ENCODE measurements around the gene PIGM. TPM values are rescaled to one million over a fixed set of nuclear protein-coding genes. Genes with fewer than 3 reads are reported as not detected.

Gene PIGM
- total RNA-seq, 4 donors from 2014 or later = 3.7 to 5.4 (median 4.4) TPM

- Histone ChIP-seq H3K27ac (no peak overlapping the region), H3K4me1 (peaks cover 0 to 12% (median 0%) of the 10 kb centered on the region in 3 donors), H3K9me3 (no peaks in the 10 kb centered on the region), H3K4me3 (no peak overlapping the region), H3K27me3 (peaks cover 9% of the 10 kb centered on the region), H3K36me3 (no peaks in the 10 kb centered on the region)
- TF ChIP-seq, protein P1, sequence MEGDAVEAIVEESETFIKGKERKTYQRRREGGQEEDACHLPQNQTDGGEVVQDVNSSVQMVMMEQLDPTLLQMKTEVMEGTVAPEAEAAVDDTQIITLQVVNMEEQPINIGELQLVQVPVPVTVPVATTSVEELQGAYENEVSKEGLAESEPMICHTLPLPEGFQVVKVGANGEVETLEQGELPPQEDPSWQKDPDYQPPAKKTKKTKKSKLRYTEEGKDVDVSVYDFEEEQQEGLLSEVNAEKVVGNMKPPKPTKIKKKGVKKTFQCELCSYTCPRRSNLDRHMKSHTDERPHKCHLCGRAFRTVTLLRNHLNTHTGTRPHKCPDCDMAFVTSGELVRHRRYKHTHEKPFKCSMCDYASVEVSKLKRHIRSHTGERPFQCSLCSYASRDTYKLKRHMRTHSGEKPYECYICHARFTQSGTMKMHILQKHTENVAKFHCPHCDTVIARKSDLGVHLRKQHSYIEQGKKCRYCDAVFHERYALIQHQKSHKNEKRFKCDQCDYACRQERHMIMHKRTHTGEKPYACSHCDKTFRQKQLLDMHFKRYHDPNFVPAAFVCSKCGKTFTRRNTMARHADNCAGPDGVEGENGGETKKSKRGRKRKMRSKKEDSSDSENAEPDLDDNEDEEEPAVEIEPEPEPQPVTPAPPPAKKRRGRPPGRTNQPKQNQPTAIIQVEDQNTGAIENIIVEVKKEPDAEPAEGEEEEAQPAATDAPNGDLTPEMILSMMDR (IDR thresholded peaks at IDR 0.05) = no peak
- no peak for TF ChIP-seq EP300 (IDR thresholded peaks at IDR 0.05)
- no peak for TF ChIP-seq POLR2A (IDR thresholded peaks at IDR 0.05)
- no peak for TF ChIP-seq POLR2AphosphoS5 (IDR thresholded peaks at IDR 0.05)
- ATAC-seq = no peak
- WGBS, 2 donors (ENCODE audit: low coverage in 1 of 2) = 74 to 100% methylated on average over 2 of the region's 2 CpGs
Measured at GRCh38 chr1:159978107-159978398, 53.7 kb downstream of the PIGM start.

GRCh38 chr1:159977364-159978106, 54.3 kb downstream of the PIGM start:
- no peak for ATAC-seq
- WGBS, 2 donors (ENCODE audit: low coverage in 1 of 2) = 78 to 100% methylated on average over 1 to 4 of the region's 6 CpGs

More at GRCh38 chr1:159977364-159978106, 54.3 kb downstream of the PIGM start:
- no peaks in the 10 kb centered on the region for H3K36me3 ChIP-seq
- H3K4me3 ChIP-seq = no peak overlapping the region
- no peaks in the 10 kb centered on the region for H3K9me3 ChIP-seq
- peaks cover 14% of the 10 kb centered on the region for H3K27me3 ChIP-seq
- TF ChIP-seq EP300 (IDR thresholded peaks at IDR 0.05) = no peak
- no peak for TF ChIP-seq POLR2A (IDR thresholded peaks at IDR 0.05)
- no peak for TF ChIP-seq POLR2AphosphoS5 (IDR thresholded peaks at IDR 0.05)
- TF ChIP-seq, protein P1 (IDR thresholded peaks at IDR 0.05) = no peak
- H3K27ac ChIP-seq = no peak overlapping the region
- peaks cover 0 to 12% (median 0%) of the 10 kb centered on the region in 3 donors for H3K4me1 ChIP-seq

Other genes starting within 250 kb of the PIGM start
- gene FCRL6, start 229.6 kb downstream of the PIGM start, total RNA-seq = 1 to 10 TPM in 1 of 4 donors, under 1 TPM in 2, not detected in 1; 0.62 to 1.9 (median 0.94) TPM
- gene SLAMF8, start 205.1 kb downstream of the PIGM start, total RNA-seq = 1 to 10 TPM in 3 of 4 donors, not detected in 1; 1.4 to 4.3 (median 4.2) TPM
- gene VSIG8, start 169.3 kb downstream of the PIGM start, total RNA-seq = not detected
- under 1 TPM in 2 of 4 donors, not detected in 2; 0.27 to 0.81 TPM for gene CFAP45, start 131.8 kb downstream of the PIGM start, total RNA-seq
- gene TAGLN2, start 106.5 kb downstream of the PIGM start, total RNA-seq = 100 to 1,000 TPM in 3 of 4 donors, 10 to 100 TPM in 1; 75.3 to 239 (median 217) TPM
- gene IGSF9, start 86.4 kb downstream of the PIGM start, total RNA-seq = under 1 TPM in 2 of 4 donors, not detected in 2; 0.35 to 0.62 TPM
- not detected for gene SLAMF9, start 77.8 kb downstream of the PIGM start, total RNA-seq
- gene KCNJ10, start 38.2 kb upstream of the PIGM start, total RNA-seq = not detected
- gene KCNJ9, start 49.5 kb upstream of the PIGM start, total RNA-seq = not detected
- gene IGSF8, start 66.6 kb upstream of the PIGM start, total RNA-seq = 10 to 100 TPM; 17.1 to 23.0 (median 19.4) TPM
- gene ATP1A2, start 83.8 kb upstream of the PIGM start, total RNA-seq = 100 to 1,000 TPM; 100 to 348 (median 142) TPM
- under 1 TPM in 1 of 4 donors, not detected in 3; 0.47 TPM for gene ATP1A4, start 119.6 kb upstream of the PIGM start, total RNA-seq
- 1 to 10 TPM; 1.3 to 8.8 (median 2.2) TPM for gene CASQ1, start 158.6 kb upstream of the PIGM start, total RNA-seq
- gene PEA15, start 173.4 kb upstream of the PIGM start, total RNA-seq = 100 to 1,000 TPM in 3 of 4 donors, 10 to 100 TPM in 1; 94.6 to 325 (median 164) TPM
- gene DCAF8, start 230.6 kb upstream of the PIGM start, total RNA-seq = 100 to 1,000 TPM; 154 to 211 (median 159) TPM